HL-60/S4 treated with retinoic acid at 250 ng/mL for 4 days and 3 days (cell line): ENCODE data around the gene GULP1.
"Not testable (repeated sequence)": the region's sequence is repeated elsewhere in the genome, so short reads cannot be mapped to it uniquely, and the experiment has no call there.

Experiments used
- in situ Hi-C: fragments of 300-500 bp; cut with MboI; formaldehyde crosslinking; loops from 2 replicates; pipeline ENCODE4 v1.7.0; 2022; ENCODE audit warnings: low sequenced_read_pairs

GULP1 gene

DNA sequence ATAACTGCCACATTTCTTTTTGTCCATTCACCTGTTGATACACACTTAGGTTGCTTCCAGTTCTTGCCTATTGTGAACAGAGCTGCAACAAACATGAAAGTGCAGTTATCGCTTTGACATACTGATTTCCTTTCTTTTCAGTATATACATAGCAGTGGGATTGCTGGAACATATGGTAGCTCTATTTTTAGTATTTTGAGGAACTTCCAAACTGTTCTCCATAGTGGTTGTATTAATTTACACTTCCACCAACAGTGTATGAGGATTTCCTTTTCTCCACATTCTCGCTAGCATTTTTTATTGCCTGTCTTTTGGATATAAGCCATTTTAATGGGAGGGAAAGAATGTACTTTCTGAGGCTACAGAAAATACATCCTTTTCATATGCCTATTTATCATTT lies 167.4 kb downstream of the GULP1 start:
- in situ Hi-C loops, result no loop called here

DNA sequence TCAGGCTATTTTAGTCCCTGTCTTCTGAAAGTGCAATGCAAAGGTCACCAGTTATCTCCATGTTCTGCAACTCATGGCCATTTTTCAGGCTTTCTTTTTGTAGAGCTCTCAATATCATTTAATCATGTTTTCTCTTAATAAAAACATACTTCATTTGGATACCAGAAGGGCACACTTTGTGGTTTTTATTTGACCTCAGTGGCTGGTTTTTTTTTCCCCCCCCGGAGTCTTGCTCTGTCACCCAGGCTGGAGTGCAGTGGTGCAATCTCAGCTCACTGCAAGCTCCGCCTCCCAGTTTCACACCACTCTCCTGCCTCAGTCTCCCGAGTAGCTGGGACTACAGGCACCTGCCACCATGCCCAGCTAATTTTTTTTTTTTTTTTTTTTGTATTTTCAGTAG lies 174.4 kb downstream of the GULP1 start:
- in situ Hi-C loops, result not testable (repeated sequence)

DNA sequence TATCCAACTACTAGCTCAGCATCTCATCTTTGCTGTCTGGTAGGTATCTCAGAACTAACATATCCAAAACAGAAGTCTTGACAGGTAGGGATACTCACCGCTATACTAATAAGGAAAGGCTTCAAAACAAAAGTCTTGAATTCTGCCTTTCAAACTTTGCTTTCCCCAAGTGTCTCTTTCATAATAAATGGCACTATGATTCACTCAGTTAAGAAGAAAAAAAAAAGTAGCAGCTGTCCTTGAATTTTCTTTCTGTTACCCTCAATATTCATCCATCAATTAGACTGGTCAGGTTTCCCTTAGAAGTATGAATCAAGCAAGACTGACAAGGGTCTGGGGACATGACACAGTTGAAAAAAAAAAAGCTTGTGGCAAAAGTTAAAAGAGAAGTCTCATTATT lies 175.1 kb downstream of the GULP1 start:
- in situ Hi-C loops, result no loop called here

DNA sequence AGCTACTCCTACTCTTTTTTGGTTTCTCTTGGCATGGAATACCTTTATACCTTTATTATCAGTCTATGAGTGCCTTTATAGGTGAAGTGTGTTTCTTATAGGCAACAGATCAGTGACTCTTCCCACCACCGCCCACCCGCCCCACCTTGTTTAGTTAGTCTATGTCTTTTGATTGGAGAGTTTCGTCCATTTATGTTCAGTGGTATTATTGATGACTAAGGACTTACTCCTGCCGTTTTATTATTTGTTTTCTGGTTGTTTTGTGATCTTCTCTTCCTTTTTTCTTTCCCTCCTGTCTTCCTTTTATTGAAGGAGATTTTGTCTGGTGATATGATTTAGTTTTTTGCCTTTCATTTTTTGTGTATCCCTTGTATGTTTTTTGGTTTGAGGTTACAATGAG lies 179.5 kb downstream of the GULP1 start:
- in situ Hi-C loops, result no loop called here

DNA sequence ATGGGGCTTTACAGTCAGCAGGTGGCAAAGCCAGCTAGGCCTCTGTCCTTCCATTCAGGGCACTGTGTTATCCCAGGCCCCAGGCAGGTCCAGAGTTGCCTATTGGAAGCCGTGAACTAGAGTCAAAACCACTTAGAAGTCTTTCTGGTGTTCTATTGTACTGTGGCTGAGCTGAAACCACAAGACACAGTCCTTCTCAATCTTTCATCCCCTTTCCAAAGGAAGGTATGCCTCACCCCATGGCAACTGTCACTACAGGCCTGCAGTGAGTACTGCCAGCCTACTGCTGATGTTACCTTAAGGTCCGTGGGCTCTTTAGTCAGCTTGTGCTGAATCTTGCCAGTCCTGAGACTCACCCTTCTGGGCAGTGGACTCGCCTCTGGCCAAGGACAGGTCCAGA lies 181.6 kb downstream of the GULP1 start:
- in situ Hi-C loops, result no loop called here

DNA sequence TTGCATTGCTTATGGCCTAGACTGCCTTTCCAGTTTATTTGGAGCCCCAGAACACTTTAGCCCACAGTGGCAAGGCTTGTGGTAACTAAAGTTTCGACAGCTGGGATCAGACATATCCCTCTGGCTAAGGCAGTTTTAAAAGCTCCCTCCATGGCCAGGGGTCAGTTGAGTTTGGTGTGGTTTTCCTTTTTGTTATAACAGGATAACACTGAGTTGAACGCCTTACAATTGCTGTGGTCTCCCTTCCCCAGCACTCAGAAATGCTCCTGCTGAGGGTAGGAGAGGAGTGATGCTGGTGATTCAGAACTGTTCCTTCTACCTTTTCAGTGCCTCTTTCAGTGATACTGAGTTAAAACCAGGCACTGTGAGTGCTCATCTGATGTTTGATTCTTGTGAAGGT lies 182.6 kb downstream of the GULP1 start:
- in situ Hi-C loops, result no loop called here

DNA sequence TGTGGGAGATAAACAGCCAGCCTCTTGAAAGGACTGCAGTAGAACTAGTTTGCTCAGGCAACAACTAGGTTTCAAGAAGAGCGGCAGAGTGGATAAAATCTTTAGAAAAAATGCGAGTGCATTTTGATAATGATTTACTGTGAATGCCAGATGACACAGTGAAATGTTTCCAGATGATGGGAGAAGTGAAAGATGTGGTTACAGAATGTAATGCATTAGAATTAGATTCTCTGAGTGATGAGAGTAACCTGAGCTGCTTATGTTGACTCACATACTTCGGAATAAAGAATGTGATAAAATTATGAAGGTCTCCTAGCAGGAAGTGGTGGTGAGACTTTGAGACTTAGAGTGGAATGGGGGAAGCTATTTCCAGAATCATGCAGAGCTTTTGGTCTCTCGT lies 184.3 kb downstream of the GULP1 start:
- in situ Hi-C loops, result no loop called here

DNA sequence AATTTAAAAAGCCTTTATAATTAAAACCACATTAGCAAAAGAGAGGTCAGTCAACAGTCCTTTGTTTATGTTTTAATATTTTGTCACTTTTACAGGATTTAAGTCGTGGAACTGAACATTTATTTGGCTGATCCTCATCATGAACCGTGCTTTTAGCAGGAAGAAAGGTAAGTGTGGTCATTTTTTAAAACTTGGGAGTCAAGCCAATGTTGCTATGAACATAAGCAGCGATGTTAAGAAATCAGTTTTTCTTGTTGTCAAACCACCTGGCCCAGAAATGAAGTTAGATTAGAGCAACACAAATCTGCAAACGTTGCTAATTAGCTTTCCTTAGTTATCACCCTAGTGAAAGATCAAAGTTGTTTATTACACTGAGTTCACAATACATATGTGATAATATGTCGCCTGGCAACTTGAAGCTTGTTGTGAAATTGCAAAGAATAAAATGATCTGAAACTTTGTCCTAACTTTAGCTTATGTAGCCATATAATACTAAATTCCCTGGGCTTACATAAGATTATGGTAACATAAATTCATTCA lies 186.0 kb downstream of the GULP1 start:
- in situ Hi-C loops, result no loop called here

DNA sequence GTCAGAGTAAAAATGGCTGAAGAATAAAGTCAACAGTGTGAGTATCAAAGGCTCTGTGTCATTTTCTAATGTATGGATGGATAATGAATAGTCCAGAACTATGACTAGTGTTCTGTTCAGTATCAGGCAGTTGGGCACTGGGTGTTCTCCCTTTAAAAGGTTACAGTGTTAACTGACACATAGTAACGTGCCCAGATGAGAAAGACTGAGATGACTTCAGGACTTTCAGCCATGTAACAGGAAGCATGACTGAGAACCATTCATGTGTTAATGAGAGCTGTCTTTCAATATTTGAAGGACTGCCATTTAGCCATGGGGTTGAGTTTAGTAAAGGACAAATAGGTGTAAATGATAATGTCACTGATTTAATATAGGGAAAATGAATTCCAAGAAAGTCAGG lies 187.1 kb downstream of the GULP1 start:
- in situ Hi-C loops, result no loop called here

DNA sequence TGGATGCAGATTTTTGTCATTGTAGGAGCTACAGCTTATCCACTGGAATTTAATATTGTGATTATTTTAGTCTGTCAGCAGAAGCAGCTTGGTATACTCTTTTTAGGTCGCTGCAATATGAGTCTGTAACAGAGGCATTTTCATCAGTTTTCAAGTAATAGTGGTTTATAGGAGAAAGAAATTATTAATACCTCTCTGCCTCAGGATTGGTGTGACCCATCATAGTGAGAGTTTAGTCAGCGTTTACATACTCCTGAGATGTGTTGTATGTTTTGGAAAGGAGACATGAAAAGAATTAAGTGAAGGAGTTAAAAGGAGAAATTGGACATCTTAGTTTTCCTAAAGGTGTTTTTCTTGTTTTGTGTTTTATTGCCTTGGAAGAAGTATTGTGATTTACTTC lies 189.8 kb downstream of the GULP1 start:
- in situ Hi-C loops, result no loop called here

DNA sequence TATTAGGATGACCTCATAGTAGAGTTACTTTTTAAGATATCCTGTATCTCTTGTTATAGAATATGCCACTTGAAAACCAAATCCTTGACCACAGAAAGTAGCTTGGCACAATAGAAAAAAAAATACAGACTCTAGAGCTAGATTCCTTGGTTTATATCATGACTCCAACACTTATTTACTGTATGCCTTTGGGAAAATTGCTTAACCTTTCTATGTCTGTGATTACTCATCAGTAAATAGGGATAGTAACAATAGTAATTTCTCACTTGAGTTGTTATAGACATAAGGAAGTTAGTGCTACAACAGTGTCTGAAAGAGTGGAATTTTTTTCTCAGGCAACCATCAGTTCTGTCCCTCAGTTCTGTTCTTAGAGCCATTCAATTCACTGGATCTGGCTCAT lies 193.8 kb downstream of the GULP1 start:
- in situ Hi-C loops, result no loop called here

DNA sequence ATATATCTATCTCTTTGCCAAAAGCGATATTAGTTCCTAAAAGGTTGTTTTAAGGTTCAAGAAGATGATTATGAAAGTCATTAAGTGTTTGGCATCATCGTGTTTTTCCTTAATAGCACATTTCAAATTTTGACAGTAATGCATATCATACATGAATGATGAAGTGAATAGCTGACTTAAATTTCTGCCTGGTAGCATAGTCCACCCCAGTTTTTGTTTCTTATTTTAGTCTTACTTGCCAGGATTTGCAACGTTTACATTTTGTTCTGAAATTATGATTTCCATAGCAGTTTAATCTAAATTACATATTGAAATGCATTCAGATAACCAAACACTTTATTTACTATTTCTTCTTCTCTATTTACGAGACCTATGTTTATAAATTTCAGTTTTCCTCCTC lies 201.1 kb downstream of the GULP1 start:
- in situ Hi-C loops, result no loop called here

DNA sequence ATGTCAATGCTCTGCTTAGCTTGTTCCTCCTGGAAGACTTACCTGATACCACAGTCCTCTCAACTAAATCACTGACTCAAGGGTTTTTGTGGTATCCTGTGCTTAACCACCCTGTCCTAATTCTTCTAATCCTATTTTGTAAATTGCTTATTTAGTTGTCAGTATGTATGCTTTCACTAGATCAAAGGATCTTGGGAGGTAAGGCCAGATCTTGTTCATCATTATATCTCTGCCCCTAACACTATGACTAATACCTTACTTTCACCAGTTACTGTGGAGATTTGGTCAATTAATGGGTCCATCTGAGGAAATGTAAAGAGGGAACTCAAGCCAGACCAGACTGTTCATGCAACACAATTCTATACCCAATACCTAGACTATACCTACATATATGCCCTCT lies 203.2 kb downstream of the GULP1 start:
- in situ Hi-C loops, result no loop called here

DNA sequence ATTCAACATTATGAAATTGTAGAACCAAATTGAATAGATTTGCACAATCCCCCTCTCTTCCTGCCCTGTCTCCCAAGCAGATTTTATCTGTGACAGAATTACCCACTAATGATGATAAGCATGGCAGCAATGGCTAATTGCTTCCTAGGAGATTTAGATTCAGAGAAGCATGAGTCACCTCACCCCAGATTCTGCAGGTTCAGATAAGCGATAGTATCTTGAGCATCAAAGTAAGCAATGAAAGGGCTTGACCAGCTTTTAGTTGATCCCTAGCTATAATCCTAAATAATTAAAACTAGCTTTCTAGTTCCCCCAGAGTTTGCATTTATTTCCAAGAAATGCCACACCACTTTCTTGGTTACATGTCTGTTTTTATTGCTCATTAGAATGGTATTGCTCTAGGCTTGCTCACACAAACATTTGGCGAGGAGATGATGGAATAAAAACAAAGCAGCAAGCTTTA lies 204.3 kb downstream of the GULP1 start:
- in situ Hi-C loops, result no loop called here

DNA sequence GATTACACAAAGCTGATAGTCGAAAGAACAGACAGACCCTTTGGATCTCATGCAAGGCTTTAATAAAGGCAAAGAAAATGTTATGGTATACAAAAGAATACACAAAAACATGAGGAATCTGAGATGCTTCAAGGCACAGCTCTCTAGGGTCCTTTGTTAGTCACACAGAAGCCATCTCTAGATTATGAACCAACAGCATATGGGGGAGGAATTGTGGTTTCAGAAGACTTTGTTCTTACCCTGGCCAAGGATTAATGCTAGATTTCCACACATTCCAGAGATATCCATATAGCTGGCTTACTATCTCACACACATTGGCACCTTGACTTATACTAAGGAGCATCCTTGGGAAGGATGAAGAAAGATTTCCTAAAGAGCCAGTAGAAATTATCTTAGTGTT lies 206.1 kb downstream of the GULP1 start:
- in situ Hi-C loops, result no loop called here

DNA sequence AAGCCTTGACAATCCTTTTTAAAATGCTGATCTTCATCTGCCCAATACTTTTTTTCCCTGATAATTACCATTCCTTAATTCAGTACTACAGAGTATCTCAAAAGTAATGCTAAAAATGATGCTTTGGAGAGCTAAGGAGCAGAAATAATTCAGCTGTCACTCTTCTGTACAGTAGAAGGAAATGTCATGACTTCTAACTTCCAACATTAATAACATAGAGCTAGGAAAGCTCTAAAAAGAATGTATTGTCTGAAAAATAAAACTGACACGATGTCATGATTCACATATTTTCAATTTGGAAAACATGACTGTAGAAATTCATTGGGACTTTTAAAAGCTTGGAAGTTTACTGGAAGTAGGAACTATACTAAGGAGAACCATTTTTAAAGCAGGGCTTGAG lies 212.3 kb downstream of the GULP1 start:
- in situ Hi-C loops, result no loop called here

DNA sequence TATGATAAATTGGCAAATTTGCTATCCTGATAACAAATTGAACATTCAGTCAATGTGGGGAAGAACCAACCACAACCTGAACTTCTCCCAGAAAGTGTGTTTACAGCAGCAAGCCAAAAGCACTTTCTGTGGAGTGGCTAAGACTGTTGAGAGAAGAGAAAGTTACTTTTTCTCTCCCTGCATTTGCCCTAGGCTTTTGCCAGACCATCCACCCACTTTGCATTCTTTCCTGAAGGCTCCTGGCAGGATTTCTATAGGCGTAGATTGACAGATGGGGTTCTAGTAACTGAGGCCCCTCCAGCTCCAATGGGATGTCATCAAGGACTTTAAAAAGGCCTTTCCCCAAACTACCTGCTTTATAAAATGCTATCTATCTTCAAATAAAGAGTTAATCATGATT lies 215.2 kb downstream of the GULP1 start:
- in situ Hi-C loops, result no loop called here

DNA sequence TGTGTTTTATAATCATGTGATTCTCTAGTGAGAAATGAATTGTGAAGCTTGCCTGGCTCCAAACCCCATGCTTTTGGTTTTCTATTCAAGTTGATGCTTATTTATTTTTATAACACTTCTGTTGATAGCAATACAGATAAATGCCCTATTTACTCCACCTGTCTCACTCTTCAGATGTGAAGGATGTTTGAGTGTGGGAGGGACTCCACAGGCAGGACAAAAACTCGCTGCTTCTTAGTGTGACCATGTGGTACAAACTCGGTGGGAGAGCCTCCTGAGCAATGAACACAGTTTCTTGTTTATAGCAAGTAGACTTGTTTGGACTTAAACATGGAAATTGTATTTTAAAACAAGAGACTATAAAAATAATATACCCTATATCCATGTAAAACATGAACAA lies 219.7 kb downstream of the GULP1 start:
- in situ Hi-C loops, result no loop called here

DNA sequence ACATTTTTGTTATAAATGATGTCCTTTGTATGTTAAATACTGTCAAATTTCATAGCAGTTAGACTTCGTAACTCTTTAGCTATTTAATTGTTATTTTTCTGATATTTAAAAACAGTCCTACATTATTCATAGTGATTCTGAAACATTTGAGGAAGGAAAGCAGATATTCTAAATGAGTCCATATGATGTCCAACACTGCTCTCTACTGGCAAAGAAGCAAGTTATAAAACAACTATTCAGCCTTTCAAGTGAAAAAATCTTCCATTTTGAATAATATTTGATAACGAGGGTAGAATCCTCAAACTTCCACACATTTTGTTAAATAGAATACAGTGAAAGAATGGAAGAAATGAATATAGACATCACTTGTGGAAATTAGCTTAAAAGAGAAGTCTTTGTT lies 220.8 kb downstream of the GULP1 start:
- in situ Hi-C loops, result no loop called here

DNA sequence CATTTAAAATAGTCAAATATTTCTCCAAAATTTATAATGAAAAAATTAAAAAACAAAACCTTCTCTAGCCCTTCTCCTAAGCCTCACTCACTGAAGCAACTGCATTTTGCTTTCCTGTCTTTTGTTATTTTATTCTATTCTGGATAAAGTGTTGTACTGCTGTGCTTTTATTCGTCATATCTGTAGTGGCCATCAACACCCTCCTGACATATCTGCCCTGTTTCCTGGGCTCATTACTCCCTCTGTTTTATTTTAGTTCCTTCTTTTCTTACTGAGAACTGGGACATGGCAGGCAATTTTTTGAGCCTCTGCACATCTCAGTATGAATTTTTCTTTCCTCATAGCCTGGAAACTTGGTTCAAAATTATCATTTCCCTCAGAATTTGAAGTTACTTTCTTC lies 224.2 kb downstream of the GULP1 start:
- in situ Hi-C loops, result no loop called here

DNA sequence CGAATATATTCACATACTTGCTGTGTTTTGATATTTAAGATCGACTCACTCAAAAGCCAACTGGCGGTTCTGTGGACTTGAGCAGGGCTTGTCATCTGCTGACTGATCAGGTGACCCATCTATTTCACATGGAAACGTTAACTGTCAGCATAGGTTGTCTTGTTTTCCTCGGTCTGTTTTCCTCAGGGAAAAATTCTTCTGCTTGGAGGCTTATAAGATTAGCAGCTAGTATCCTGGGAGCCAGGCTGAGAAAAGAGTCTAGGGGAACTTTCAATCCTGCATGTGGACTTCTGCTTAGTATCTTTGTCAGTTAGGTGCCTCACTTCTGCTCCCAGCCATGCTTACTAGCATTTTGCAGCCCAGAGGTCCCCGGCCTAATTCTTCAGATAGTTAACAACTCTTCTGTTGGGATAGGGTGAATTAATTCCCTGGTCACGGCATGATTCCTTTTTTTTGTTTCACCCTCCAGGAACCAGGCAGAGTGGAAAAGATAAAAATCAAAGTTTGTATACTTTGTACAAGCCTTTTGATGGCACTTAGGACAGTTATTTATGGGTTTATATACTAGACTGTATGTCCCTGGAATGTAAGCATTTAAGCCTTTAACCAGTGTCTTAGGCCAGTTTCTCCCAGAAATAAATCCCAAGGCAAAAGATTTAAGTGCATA lies 226.0 kb downstream of the GULP1 start:
- in situ Hi-C loops, result no loop called here

DNA sequence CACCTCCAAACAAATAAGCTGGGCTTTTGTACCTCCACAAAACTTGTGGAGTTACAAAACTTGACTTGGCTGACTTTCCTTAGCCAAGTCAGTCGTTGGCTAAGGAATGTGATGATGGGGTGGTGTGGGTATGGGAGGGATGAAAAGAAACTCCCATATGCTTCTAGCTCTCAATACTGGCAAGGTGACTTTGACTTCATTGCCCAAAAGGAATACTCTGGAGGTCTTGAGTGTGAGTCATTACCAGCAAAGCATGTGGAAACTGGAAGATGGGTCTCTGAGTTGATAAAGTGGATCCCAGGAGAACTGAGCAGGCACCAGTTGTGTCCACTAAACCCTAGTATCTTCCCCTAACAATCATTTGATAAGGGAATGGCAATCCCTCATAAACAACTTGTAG lies 226.7 kb downstream of the GULP1 start:
- in situ Hi-C loops, result no loop called here

DNA sequence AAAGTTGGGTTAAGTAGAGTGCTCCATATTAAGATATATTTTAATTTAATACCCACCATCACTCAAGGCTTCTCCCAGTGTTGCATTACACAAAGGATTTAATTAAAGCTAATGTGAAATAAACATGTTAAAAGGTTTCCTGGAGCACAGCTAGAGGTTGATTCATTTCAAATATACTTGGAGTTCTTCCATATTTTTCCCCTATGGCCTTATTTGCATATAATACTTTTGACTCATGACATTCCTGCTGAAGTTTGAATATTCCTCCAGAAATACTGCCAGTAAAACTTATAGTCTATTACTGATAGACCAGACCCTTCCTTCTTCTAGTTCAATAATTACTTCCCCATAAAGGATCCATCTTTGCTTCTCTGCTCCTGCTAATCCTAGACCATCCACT lies 227.5 kb downstream of the GULP1 start:
- in situ Hi-C loops, result no loop called here
